Measurements from ENCODE around the gene ABHD12B.
"Not testable (repeated sequence)": the region's sequence is repeated elsewhere in the genome, so short reads cannot be mapped to it uniquely, and the experiment has no call there.

Gene ABHD12B

DNA sequence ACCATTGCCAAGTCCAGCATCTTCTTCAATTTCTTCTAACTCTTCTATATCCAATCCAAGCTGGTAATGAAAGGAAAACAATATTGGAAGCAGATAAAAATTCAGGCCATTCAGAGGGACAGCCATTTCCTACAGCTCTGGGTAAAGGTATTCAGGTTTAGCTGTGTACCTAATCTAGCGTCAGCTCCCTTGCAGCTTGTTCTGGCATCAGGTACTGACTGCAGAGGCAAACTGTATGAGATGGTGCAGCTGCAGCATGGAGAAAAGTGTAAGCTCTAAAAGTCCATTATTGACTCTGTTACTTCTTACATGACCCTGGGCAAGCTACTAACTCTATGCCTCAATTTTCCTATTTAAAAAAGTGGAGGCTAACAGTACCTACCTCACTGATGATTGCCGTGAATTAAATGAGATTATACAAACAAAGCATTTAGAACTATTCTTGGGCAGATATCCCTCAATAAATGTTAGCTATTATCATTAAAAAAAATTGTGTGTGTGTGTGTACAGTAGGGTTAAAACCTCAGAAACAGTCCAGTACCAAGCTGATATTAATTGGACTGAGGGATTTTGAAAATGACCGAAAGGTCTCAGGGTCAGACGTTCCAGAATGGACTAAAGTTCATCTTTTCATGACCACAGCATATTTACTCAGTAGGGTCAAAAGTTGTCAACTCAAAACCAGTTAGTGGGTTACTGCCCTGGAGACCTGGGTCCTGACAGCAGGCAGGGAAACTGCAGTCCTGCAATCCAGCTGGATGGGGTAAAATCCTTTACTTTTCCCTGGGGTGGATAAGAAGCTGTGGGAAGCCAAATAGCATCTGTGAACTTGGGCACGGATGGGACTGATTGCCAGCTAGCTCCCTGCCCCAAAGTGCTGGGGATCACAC, 63.5 kb downstream of the ABHD12B start:
- no peak for DNase-seq (ENCODE audit: low read depth, low spot score)

DNA sequence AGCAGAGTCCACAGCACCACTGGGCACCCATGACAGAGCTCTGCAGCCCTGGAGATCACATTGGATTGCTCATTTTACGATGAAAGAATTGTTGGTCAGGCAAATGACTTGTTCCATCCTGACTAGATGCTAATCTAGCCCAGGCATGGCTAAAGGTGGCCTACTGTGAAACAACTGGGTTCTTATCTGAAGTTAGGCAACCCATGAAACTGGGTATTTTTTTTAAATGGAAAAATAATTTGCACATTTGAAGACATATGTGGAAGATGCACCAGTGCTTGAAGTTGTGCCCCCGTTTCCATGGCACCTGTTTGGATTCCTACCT, 64.1 kb downstream of the ABHD12B start:
- DNase-seq (ENCODE audit: low read depth, low spot score) = no peak

DNA sequence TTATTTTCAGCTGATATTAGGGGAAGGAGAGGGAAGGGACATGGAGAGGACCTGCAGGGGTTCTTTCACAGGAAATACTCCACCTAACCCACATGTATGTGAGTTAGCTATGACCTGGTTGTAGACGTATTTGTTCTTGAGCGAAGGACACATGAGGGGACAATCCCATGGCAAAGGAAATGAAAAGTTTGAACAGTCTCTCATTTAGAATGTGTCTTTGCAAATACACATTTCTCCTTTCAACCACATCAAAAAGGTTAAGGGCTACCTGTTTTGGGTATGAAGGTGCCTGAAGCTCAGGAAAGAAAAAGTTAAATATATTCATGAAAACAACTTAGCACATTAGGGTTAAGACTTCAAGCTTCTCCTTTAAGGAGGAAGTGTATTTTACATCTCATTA, 65.0 kb downstream of the ABHD12B start:
- no peak for DNase-seq (ENCODE audit: low read depth, low spot score)

DNA sequence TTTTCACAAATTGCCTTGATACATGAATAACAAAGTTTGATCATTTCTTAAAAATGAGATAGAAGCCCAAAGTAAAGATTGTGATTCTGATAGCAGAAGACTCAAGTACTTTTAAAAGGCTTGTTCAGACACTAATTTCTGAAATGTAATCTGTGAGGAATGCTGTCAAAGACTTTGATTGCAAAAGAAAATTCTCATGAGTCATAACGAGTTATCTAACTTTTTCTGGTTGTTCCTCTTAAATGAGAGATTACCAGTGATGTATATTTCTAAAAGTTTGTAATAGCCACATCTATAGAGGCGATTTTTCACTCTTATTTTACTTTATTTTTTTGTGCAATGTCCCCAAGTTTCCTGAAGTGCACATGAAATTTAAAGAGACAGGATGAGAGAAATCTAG, 65.5 kb downstream of the ABHD12B start:
- no peak for DNase-seq (ENCODE audit: low read depth, low spot score)

DNA sequence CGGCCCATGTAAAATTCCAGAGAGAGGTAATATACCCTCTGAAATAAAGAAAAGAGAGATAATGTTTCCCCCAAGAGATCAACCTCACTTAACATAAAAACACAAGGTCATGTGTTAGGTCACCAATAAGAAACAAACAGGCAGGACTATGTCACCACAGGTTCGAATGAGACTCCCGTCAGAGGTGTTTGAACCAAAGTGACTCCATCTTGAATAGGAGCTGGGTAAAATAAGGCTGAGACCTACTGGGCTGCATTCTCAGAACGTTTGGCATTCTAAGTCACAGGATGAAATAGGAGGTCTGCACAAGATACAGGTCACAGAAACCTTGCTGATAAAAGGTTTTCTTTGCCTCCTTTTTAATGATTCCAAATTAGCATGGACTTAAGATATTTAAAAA, 65.9 kb downstream of the ABHD12B start:
- no peak for DNase-seq (ENCODE audit: low read depth, low spot score)

DNA sequence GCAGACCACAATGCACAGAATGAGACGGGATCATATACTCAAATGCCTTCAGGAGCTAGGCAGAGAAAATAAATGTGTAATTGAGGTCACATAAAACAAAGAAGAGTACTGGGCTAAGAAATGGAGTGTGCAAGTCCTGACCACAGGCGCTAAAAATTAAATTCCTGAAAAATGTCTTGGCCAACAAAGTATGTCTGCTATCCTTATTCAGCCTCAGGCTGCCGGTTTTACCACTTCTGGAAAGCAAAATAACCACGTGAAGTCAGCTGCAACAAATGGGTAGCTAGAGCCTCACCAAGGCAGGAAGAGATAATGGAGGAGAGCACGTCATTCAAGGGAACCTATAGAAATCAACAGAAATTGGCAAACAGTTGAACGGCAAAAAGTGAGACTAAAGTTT, 69.3 kb downstream of the ABHD12B start:
- no peak for DNase-seq (ENCODE audit: low read depth, low spot score)

DNA sequence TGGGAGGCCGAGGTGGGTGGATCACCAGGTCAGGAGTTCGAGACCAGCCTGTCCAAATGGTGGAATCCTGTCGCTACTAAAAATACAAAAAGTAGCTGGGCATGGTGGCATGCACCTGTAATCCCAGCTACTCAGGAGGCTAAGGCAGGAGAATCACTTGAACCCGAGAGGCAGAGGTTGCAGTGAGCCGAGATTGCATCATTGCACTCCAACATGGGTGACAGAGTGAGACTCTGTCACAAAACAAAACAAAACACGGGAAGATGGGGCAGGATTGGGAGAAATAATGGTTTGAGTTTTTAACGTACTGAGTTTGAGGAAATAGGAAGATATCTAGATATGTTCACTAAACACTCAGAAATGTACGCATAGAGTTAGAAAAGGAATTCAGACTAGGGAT, 69.8 kb downstream of the ABHD12B start:
- not testable (repeated sequence) for DNase-seq (ENCODE audit: low read depth, low spot score)

DNA sequence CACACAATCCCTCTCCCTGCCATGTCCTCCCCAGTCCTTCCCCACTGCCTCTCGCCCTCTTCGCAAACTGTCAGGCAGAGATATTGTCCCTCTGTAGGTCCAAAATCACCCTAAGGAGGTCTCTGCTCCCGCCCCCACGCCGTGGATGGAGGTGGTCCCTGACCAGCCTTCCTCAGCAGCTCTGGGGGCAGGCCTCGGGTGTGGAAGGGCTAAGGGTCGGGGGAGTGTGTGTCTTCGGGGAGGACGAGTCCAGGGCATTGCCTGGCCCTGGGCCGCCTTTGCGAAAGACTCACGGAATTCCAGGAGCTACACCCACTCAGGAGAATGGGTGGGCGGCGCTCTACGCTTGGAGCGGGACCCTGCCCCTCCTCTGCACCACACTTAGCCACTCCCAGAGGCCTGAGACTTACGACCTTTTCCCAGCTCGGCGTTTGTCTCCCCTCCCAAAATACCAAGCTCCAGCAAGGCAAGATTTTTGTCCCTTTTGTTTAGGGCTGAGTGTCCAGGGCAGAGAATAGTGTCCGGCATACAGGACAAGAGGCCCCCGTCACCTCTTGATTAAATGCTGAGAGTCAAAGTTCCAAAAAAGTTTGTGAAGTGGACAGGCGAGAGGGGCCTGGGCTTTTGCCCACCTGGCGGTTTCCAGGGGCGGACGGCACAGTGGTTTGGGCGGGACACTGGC, 71.5 kb downstream of the ABHD12B start:
- no peak for DNase-seq (ENCODE audit: low read depth, low spot score)

DNA sequence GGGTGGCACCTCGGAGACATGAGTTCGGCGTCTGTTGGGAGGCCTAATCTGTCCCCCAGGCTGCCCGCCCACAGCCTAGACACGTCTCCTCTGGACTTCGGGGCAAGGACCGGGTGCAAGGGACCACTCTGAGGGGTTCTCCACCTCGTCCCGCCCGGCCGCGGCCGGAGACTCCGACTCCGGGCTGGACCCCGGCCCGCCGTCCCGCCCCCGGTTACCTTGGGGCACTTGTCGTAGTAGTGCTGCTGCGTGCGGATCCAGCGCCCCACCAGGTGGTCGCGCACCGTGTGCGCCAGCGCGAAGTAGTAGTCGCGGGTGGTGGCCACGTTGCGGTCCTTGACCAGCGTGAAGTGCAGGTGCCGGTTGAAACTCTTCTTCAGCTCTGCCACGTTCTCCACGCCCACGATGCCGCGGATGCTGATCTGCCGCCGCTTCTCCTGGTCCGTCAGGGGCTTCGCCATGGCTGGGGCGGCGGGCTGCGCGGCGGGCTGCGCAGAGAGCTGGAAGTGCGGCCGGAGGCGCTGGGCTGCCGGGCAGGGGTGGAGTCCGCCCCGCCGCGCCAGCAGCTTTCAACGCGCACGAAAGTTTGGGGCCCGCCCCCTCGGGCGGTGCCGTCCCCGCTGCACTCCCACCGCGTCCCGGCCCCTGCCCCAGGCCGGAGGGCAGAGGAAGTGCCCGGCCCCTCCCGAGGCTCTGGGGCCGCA, 72.2 kb downstream of the ABHD12B start, which contains the start of gene PYGL:
Gene PYGL (minus strand): TSS at position 541 of the 704 bp plus-strand sequence. CDS start 80 bp downstream, at position 461.
- DNase-seq (ENCODE audit: low read depth, low spot score) = no peak

DNA sequence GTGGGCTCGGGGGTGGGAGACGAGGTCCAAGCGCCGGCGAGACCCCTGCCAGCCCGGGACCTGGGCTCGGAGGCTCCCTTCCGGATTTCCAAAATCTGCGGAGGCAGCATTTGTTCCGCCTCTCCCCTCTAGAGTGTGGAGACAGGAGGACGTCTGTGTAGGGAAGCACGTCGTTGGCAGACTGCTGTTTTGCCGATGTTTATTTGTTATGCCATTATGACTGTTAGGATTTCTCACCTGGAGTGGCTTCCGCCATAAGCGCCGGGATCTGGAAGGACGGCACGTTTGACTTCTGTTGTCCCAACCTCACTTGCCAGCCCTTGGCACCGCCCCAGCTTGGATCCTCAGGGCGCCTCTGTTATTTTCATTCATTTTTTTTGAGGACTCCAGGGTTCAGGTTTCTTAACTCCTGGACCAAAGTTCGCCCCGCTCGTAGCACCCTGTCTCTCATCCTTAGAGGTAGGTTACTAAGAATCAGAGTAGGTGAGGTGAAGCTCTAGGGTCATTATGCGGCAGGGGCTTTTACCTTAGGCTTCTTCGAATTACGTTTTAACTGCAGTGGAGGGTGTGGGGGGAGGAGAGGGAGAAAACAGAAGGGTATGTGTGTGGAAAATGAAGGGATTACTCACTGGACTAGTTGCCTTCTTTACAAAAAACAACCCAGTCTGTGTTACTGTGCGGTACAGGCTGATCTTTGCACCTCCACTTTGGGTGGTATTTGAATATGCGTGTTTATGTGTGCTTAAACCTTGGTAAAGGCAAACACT, 73.0 kb downstream of the ABHD12B start:
- no peak for DNase-seq (ENCODE audit: low read depth, low spot score)

DNA sequence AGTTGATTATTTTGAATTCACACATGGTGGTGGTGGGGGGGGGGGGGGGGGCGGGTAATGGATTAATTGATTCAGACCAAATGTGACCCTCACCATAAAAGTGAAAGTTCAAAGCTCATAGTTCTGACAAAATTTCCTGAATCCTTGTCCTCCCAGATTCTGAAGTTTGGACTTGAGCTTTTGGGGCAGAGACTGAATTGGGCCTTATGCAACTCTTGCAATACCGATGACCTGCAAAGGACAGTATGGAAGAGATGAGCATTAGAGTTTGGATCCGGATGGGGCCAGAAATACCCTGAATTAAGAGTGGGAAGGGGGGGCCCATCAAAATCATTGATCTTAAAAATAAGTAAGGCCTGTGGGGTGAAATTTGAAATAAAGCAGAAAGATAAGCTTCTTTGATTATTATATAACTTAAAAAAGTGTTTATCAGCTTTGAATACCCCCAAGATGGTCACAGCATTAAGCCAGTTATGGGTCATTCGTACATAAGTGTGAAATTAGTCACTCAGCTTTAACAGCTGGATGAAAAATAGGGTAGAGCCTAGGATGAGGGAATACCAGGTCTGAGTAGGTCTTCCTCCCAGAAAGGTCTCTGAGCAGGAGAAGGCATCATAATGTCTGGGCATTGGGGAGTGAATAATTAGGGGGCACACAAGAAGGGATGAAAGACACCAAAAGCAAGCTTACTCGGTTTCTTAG, 74.5 kb downstream of the ABHD12B start:
- no peak for DNase-seq (ENCODE audit: low read depth, low spot score)

DNA sequence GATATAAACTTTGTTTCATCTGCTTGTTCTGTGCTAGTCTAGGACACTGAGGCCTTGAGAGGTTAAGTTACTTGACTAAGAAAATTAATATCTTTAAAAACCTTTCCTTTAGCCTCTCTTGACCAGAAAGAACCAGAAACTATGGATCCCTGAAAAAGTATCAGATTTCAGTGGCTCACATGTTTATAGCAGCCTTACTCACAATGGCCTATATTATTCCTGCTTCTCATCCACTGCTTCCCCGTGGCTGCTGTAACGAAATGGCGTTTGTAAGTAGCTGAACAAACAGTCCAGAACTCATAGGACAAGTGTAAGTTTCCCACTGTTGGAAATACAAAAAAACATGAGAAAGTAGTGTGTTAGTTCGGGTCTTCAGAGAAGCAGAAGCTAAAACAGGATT, 75.6 kb downstream of the ABHD12B start:
- DNase-seq (ENCODE audit: low read depth, low spot score) = no peak

DNA sequence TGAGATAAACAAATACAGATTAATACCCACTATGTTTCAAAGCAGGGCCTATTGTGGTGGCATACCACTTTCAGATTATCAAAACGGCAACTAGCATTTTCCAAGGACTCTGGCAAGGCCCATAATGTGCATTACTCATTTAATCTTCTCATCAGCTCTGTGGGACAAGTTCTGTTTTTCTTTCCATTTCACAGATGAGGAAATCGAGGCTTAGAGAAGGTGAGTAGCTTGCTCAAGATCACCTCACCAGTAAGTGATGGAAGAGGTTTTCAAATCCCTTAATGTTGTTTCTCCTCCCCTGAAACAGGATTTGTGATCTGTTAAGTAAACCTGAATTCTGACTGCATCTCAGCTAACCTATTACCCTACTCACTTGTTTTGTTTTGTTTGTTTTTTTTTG, 76.4 kb downstream of the ABHD12B start:
- DNase-seq (ENCODE audit: low read depth, low spot score) = no peak

DNA sequence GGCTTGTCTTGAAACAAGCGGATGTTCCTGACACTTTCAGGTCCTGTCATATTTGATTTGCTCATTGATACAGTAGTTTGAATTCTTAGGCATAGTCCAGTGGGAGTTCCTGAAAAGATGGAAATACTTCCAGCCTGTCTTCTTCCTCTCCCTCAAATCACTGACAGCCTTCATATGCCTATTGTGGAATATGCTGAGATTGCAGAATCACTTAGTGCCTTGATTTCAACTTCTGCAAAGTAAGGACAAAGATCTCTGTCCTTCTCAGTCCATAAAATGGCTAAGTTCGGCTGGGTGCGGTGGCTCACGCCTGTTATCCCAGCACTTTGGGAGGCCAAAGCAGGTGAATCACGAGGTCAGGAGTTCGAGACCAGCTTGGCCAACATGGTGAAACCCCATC, 79.2 kb downstream of the ABHD12B start:
- no peak for DNase-seq (ENCODE audit: low read depth, low spot score)

DNA sequence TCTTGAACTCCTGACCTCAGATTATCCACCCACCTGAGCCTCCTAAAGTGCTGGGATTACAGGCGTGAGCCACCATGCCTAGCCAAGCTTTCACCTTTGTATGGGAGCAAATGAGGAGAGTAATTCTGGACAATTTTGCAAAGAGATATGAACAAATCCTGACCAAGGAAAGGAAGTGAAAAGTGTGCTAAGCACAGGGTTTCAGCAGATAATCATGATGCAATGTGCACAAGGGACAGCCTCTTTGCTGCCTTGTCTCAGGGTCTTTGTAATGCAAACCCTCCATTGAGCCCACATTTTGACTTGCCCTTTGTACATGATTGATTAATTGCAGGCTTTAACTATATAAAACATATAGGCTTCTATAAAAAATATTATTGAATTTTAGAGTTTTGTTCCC, 81.6 kb downstream of the ABHD12B start:
- DNase-seq (ENCODE audit: low read depth, low spot score) = no peak
